NCI-H748 treated with DMSO at 0.1 percent for 48 hours (cell line): ENCODE measurements around the gene FZD1.

ENCODE experiments used
- DNase-seq: peaks from one replicate; lab custom pipeline; 2025; lab: John Stamatoyannopoulos, UW

The FZD1 gene

DNA sequence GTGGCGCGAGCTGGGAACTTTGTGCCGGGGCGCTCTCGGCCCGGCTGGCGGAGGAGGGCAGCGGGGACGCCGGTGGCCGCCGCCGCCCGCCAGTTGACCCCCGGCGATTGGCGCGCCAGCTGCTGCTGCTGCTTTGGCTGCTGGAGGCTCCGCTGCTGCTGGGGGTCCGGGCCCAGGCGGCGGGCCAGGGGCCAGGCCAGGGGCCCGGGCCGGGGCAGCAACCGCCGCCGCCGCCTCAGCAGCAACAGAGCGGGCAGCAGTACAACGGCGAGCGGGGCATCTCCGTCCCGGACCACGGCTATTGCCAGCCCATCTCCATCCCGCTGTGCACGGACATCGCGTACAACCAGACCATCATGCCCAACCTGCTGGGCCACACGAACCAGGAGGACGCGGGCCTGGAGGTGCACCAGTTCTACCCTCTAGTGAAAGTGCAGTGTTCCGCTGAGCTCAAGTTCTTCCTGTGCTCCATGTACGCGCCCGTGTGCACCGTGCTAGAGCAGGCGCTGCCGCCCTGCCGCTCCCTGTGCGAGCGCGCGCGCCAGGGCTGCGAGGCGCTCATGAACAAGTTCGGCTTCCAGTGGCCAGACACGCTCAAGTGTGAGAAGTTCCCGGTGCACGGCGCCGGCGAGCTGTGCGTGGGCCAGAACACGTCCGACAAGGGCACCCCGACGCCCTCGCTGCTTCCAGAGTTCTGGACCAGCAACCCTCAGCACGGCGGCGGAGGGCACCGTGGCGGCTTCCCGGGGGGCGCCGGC, 870 bp downstream of the FZD1 start:
- peak; percentile 33 for DNase-seq

GRCh38 chr7:91265693-91266066, 1.4 kb downstream of the FZD1 start:
- no peak for DNase-seq

DNA sequence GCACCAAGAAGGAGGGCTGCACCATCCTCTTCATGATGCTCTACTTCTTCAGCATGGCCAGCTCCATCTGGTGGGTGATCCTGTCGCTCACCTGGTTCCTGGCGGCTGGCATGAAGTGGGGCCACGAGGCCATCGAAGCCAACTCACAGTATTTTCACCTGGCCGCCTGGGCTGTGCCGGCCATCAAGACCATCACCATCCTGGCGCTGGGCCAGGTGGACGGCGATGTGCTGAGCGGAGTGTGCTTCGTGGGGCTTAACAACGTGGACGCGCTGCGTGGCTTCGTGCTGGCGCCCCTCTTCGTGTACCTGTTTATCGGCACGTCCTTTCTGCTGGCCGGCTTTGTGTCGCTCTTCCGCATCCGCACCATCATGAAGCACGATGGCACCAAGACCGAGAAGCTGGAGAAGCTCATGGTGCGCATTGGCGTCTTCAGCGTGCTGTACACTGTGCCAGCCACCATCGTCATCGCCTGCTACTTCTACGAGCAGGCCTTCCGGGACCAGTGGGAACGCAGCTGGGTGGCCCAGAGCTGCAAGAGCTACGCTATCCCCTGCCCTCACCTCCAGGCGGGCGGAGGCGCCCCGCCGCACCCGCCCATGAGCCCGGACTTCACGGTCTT, 1.9 kb downstream of the FZD1 start:
- DNase-seq: peak; percentile 30

DNA sequence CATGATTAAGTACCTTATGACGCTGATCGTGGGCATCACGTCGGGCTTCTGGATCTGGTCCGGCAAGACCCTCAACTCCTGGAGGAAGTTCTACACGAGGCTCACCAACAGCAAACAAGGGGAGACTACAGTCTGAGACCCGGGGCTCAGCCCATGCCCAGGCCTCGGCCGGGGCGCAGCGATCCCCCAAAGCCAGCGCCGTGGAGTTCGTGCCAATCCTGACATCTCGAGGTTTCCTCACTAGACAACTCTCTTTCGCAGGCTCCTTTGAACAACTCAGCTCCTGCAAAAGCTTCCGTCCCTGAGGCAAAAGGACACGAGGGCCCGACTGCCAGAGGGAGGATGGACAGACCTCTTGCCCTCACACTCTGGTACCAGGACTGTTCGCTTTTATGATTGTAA, 2.5 kb downstream of the FZD1 start:
- peak; percentile 20 for DNase-seq

DNA sequence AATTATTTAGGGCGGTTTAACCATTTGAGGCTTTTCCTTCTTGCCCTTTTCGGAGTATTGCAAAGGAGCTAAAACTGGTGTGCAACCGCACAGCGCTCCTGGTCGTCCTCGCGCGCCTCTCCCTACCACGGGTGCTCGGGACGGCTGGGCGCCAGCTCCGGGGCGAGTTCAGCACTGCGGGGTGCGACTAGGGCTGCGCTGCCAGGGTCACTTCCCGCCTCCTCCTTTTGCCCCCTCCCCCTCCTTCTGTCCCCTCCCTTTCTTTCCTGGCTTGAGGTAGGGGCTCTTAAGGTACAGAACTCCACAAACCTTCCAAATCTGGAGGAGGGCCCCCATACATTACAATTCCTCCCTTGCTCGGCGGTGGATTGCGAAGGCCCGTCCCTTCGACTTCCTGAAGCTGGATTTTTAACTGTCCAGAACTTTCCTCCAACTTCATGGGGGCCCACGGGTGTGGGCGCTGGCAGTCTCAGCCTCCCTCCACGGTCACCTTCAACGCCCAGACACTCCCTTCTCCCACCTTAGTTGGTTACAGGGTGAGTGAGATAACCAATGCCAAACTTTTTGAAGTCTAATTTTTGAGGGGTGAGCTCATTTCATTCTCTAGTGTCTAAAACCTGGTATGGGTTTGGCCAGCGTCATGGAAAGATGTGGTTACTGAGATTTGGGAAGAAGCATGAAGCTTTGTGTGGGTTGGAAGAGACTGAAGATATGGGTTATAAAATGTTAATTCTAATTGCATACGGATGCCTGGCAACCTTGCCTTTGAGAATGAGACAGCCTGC, 3.1 kb downstream of the FZD1 start:
- no peak for DNase-seq

DNA sequence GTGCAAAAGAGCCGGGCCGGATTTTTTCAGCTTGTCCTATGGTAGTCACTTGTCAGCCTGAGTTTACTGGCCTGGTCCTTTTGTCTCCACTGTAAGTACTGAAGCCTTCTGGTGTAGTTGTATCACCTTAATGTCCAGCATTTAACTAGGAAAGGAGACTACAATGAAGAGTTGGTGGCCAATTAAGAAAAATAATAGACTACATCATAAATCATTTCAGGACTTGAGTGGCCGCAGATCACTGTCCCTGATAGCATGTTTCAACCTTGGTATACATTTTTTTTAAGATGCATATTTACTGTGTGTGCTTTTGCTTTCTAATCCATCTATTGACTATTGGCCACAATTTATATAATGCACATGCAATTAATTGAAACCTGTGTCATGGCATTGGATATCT, 6.1 kb downstream of the FZD1 start:
- DNase-seq: no peak

GRCh38 chr7:91276909-91277308, 12.7 kb downstream of the FZD1 start:
- DNase-seq: no peak

GRCh38 chr7:91280185-91280584, 16.0 kb downstream of the FZD1 start:
- no peak for DNase-seq

GRCh38 chr7:91280604-91281003, 16.4 kb downstream of the FZD1 start:
- no peak for DNase-seq

GRCh38 chr7:91285696-91286355, 21.6 kb downstream of the FZD1 start:
- DNase-seq: no peak

DNA sequence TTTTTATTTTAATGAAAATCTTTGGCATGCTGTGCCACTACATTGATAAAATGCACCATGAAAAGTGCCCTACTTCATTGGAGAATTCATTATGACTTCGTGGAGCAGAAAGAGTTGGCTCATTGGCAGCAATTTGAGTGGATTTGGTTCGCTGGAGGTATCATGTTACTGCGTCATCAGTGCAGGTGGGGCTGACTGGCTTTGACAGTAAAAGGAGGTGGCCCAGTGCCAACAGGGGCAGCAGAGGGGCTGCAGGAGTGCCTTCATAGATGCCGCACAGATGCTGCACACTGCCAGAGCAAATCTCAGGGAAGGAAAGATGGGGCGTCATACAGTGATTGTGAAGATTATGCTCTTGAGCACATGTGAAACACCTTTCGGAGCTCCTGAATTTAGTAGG, 22.2 kb downstream of the FZD1 start:
- DNase-seq: peak; percentile 90

DNA sequence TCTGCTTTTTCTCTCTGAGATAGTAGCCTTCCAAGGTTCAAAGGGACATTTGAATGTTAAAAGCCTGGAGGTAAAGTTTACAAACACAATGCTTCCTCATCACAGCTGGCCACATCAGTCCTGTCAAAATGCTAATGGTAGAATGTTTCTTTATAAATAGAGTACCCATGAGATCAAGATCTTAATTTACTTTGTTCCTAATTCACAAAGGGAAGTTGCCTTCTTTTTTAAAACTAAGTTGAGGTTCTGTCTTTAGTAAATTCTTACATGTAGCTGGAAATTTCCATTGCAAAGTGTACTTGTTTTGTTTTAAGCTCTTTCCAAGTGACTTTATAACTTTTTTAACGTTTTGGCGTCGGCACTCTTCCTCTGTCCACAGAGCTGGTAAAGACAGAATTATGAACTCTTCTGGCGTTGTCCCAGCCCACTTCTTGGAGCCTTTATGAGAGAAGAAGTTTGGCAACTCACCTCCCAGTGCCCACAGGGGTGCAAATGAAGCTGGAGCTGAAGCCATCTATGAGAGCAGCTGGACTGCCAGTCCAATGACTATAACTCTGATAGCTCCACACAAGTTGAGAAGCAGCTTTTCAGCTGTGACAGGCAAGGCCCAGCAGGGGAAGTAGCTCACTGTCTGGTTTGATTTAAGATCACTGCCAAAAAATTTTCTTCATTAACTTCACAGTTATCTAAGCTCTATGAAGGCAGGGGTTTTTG, 23.3 kb downstream of the FZD1 start:
- DNase-seq: no peak

GRCh38 chr7:91288208-91288824, 24.1 kb downstream of the FZD1 start:
- DNase-seq: no peak

- DNase-seq: no peak
Observed at GRCh38 chr7:91289633-91290254, 25.5 kb downstream of the FZD1 start.

GRCh38 chr7:91291302-91291701, 27.1 kb downstream of the FZD1 start:
- no peak for DNase-seq

DNA sequence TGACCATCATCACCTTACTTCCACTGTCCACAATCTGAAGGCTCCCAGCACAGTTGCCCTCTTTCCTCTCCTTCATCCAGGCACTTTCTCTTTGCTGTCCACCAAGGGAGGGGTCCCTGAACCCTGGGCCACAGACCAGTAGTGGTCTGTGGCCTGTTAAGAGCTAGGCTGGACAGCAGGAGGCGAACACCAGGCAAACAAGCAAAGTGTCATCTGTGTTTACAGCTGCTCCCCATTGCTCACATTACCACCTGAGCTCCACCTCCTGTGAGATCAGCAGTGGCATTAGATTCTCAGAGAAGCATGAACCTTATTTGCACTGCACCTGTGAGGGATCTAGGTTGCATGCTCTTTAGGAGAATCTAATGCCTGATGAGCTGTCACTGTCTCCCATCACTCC, 27.7 kb downstream of the FZD1 start:
- DNase-seq: no peak

DNA sequence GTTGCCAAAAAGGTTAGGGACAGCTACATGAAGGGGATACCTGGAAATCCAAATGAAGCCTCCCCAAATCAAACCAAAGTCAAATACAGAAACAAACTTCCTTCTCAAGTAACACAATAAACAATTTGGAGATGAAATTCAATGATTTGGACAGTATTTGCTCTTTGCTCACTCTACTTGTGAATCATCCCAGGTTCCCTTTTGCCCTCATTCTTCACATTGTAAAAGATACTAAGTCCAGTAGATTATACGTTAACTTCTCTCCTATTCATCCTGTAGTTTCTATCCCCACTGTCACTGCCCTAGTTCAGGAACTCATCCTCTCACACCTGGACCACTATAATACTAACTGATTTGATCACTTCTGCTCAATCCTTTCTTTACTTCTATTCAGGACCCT, 28.3 kb downstream of the FZD1 start:
- DNase-seq: no peak

DNA sequence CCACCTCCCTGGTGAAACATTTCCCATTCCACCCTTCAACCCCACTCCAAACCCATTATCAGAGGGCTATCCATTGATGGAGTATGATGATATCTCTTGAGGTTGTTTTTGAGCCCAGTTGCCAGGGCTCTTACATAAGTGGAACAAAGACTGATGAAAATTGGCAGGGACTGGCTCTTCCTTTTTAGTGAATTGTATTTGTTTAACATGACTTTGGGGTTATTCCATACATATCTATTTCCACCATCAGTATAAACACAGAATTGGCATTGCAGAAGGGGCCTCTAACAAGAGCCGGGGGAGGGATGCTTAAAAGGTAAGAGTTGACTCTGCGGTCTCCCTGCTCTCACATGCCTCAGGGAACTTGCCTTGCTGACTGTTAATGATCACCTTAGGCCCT, 28.9 kb downstream of the FZD1 start:
- no peak for DNase-seq

DNA sequence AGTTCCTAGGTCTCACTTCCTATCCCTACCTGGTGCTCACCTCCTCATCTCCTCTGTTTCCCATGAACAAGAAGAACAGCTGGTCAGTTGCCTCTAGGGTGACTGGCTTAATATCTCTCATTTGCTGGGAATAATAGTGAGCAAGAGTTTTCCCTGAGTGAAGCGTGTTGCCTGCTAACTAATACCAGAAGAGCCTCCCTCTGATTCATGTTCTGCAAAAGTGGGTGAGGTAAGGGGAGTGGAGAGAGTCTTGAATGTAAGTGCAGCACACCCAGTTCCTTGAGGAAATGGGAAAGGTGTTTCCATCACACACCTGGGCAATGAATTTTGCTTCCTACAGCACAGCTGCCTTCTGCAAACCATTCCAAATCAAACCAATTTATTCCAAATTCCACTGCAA, 29.6 kb downstream of the FZD1 start:
- no peak for DNase-seq

GRCh38 chr7:91294639-91295220, 30.5 kb downstream of the FZD1 start:
- no peak for DNase-seq

- no peak for DNase-seq
Observed at GRCh38 chr7:91295576-91295975, 31.3 kb downstream of the FZD1 start.
